ENCODE data around the gene FAM110C.
A peak's percentile ranks its signal among the peaks of the same experiment; 100 is the strongest.
"Not testable (repeated sequence)": the region's sequence is repeated elsewhere in the genome, so short reads cannot be mapped to it uniquely, and the experiment has no call there.

The FAM110C gene

DNA sequence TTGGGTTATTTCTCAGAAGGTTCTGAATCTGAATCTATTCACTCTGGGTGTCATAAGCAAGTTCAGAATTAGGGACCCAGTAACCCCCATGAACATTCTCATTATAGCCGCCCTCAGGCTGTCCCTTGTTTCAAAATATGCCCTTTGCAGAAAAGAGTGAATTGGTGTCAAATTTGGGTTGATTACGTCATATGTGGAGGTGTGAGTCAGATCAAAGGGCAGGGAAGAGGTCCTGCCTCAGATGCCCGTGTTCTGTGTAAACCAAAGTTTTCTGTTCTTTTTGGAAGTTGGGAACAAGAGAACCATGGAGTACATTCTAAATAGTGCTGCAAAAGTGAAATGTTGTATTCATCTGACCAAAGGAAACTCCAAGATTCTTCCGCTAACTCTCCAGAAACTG lies 5.8 kb downstream of the FAM110C start:
- DNase-seq, result no peak

DNA sequence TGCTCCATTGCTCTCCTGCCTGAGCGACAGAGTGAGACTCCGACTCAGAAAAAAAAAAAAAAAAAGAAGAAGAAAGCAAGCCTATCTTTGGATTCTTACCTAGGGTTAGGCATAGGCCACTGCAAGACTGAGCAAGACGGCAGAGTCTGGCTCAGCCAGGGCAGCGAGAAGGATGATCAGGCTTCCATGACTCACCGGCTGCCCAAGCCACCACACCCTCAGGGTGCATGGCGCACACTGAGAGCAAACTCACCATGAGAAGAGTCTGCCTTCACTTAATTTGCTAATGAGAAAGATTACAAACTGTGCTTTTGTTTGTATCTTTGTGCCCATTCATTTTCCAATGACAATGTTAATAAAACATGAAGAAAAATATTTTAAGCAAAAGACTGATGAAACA lies 8.2 kb downstream of the FAM110C start:
- DNase-seq, result no peak

DNA sequence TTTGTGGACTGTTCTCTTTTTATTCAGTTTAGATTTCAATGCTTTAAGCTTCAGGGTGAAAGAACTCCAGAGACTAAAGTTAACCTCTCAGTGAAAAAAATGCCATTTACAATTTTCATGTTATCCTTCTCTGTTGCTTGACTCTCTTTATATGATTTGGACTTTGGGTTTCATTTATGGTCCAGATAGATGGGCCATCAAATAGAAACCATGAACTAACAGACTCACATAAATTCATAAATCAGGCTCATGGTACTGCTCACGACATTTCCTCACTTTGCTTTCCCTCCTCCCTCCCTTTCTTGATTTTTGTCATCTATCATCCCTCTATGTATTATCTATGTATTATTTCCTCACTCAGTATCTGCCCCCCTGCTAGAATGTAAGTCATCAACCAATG lies 10.0 kb downstream of the FAM110C start:
- DNase-seq, result no peak

DNA sequence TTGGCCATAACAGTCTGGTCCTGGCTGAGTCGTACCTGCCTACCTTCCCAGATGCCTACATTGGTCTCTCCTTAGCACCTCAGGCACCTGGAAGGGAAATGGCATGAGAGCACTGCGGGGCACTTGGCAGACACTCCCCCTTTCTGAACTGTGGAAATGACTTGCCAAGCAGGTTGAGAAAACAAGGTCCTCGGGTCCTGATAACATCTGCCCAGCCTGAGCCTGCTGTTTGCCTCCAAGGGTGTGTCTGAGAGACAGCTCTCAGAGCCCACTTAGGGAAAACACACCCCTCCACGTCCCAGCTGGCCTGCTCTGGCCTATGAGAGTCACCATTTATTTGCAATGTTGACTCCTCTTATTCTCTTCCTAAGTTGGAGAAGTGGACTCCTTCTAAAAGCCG lies 10.5 kb downstream of the FAM110C start:
- DNase-seq, result no peak

DNA sequence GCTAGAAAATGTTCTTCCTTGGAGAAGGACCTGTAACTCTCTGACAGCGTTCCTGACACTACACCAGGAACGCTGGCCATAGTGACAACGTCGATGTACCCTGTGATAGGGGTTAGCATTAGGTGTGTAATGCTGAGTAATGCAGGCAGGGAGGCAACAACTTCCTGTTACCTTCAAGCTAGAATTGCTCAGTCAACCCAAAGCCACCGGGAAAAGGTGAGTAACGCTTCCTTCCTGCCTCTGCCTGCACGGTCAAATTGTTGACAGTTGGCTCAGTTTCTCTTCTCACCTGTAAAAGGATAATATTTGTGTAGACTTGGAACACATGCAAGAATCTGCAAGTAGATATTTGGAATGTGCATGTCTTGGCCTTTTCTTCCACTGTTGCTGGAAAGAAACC lies 12.7 kb downstream of the FAM110C start:
- DNase-seq, result no peak

DNA sequence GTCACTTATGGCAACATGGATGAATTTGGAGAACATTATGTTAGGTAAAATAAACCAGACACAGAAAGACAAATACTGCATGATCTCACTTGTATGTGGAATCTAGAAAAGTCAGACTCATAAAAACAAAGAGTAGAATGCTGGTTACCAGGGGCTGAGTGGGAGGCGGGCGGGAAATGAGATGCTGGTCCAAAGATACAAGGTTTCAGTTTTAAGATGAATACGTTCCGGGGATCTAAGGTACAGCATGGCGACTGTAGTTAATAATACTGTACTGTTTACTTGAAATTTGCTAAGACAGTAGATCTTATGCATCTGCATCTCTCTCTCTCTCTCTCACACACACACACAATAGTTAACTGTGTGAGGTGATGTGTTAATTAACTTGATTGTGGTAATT lies 14.2 kb downstream of the FAM110C start:
- no peak for DNase-seq

DNA sequence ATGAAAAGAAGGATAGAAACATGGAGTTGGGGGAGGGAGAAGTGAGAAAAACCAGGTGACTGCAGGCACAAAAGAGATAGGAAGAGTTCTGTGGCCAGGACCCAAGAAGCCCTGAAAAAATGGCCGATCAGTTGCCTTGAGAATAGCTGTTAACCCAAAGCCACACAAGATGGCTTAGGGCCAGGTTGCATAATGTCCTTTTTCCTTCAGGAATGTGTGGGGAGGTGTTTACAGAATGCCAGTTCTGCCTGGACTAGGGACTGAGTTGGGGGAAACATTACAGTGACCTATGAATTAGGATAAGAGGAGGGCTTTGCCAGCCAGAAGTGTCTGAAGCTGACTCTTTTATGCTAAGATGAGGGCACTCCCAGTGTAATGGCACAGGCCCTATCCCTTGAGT lies 17.1 kb downstream of the FAM110C start:
- DNase-seq, result no peak

DNA sequence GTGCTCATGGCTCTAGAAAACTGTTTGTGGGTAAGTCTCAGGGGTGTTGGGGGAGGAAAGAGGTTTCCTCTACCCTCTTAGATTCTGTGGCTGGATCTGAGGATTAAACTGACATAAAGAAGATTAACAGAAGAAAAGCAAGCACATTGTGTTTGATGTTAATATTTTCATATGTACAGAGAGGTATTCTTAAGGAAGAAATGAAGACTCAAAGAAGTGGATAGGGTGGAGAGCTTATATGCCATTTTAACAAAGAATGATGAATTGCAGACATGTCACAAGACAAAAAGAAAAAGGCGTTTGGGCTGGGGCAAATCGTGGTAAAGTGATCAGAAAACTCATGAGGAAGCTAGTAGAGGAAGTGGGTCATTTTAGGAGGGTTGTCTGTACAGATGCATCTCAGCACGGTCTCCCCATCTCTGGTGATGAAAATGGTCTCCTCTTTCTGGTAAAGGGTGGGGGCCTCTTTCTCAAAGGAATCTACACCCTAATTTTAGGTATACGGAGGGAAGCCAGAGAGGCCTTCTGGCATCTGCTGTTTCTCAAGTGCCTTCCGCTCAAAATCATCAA lies 17.8 kb downstream of the FAM110C start:
- DNase-seq, result no peak

DNA sequence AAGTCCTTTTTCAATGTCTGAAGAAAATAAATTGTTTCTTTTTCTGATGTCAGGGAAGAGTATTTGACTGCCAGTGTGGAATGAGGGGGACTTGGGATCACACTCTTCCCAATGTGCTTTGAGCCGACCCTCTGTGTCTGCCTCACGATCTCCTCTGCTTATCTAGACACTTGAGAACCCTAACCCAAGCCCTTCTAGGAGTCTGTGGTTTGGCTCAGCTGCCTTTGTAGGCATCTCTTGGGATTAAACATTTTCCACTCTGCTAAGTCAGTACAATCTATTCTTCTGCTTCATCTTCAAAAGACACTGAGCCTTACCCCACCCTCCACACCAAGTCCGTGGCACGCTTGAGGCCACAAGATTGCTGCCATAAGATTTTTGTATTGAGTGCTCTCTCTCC lies 19.4 kb downstream of the FAM110C start:
- no peak for DNase-seq

DNA sequence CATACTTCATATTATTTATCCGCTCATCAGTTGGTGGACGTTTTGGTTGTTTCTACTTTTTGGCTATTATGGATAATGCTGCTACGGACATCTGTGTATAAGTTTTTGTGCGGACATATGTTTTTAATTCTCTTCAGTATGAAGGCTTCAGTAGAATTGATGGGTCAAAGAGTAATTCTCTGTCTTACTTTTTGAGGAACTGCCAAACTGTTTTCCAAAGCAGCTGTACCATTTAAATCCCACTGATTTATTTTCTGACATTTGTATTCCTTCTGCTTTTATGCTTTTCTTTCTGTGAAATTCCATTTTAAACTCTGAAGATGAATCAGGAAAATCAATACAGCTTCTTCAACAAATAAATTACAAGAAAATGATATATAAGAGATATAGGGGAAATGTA lies 20.8 kb downstream of the FAM110C start:
- no peak for DNase-seq

DNA sequence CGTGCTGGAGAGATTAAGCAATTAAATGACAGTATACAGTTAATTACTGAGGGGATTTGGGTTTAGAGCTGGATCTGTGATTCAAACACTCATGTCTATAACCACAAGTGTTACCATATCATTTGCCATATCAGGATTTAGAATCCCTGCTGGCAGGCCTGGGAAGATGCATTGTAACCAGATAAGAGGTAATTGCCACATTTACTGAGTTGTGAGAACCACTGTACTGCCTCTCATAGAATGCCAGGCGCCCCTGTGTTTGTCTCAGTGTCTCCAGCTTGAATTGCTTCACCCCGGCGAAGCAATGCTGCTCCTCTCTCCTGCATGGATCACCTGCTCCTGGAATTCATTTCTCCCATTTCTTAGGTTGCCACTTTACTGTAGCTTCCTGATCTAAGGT lies 21.7 kb downstream of the FAM110C start:
- not testable (repeated sequence) for DNase-seq

DNA sequence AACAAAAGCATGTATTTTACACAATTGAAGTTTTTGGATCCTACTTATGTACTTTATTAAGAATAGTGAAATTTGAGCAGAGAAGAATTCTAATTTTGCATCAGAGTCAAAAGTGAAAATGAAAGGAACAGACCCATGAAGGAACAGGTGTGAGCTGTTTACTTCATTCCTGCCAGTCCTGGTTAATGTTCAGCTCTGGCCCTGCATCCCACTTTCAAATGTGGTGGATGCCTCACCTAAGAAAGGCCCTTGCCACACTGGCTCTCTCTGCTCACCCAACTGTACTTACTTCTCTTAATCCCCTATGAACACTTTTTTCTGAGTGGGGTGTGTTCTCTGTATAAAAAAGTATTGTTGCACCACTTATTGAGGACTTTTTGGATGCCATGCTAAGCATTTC lies 22.2 kb downstream of the FAM110C start:
- DNase-seq, result no peak

DNA sequence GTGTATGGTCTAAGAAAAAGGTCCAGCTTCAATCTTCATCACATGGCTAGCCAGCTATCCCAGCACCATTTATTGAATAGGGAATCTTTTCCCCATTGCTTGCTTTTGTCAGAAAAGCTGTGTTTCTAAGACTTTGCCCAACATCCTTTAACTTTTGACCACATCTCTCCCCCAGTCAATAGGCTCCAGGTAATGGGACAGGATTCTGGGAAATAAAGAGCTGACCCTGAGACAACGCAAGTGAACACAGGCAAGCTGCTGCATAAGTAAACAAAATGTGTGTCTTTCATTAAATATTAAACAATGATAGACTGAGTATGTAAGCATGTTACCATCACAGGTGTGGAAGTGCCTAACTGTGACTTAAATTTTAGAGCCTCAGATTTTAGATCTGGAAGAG lies 23.0 kb downstream of the FAM110C start:
- no peak for DNase-seq

DNA sequence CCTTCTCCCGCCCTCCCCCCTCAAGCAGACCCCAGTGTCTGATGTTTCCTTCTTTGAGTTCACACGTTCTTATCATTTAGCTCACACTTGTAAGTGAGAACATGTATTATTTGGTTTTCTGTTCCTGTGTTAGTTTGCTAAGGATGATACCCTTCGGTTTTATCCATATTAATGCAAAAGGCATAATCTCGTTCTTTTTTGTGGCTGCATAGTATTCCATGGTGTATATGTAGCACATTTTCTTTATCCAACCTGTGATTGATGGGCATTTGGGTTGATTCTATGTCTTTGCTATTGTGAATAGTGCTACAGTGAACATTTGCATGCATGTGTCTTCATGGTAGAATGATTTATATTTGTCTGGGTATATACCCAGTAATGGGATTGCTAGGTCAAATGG lies 24.1 kb downstream of the FAM110C start:
- not testable (repeated sequence) for DNase-seq

DNA sequence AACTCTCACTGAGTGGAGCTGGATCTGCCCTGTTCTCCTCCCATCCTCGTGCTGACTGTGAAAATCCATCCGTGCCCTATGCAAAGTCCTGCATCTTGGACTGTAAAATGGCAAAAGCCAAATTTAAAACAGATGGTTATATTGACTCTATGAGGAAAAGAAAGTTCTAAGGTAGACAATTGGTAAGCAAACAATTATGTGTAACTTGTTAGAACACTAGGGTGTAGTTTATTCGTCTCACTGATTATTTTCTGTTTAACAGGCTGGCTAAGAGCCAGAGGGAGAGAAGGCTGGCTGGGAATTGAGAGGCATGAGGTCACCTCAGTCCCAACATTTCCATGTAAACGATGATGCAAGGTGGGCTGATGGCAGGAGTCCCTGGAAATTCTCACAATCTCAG lies 26.0 kb downstream of the FAM110C start:
- not testable (repeated sequence) for DNase-seq

DNA sequence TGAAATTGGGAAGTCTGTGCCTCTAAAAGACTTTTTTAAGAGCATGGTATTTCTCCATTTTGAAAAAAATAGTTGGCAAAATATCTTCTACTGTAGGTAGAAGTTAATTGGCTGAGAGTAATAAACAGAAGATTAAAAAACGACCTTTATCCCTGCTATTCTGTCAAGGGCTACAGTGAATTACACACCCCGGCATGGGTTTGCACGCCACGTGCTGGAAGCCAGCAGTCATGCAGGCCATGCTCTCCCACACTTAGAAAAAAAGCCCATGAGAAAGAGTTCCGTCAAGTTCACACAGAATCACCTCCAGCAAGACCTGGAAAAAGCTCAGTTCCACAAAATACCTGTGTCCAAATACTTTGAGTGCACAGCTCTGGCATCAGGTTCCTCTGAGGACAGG lies 26.8 kb downstream of the FAM110C start:
- DNase-seq, result no peak

DNA sequence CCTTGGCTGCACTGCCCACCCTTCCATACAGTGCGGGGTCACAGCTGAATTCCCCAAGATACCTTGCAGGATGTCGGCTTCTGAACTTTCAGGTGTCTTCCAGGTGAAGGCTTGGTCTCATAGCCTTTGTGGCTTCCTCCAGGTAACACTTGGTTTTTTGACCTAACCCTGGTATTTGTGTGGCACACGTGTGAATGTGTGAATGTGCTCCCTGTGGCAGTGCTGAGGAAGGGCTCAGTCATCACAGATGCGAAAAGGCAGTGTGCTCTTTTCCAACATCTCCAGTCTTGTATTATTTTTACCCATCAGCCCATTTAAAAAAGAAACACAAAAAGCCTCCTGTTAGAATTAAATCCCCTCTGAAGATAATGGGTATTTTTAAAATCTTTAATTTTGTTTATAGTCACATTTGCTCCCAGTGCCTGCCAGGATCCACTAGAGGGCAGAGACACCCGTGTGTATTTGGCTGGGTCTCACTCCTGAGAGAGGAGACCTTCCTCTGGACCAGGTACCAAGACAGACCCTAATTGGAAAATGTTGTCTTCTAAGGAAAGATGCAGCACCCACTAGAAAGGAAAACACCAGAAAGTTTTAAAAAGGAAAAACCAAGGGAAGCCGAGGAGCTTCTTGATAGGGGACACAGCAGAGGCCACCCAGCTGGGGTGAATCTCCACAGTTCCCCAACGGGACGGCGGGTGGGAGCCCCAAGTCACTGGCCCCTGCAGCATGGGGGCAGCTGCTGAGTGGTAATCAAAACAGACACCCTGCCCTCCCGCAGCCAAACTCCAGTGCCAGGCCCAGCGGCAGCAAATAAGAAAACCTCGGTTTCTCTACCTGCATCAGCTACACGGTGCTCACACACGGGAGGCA lies 27.7 kb downstream of the FAM110C start:
- DNase-seq, result no peak

DNA sequence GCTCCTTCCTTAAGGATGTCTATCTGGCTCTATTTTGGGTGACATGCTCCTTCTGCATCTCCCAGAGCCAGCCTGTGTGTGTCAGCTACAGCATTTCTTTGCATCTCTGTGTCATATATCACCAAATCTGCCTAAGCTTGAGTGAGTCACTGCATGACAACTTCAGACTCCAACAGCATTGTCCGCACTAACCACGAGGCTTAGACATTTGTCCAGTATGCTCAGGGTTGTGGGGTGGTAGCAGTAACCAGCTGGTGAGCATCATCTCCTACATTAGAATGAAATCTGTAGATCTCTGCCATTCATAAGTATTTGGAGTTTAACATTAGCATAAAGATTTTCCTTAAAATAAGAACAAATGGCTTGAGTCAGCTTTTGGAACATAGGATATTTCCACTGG lies 30.4 kb downstream of the FAM110C start:
- DNase-seq, result not testable (repeated sequence)

DNA sequence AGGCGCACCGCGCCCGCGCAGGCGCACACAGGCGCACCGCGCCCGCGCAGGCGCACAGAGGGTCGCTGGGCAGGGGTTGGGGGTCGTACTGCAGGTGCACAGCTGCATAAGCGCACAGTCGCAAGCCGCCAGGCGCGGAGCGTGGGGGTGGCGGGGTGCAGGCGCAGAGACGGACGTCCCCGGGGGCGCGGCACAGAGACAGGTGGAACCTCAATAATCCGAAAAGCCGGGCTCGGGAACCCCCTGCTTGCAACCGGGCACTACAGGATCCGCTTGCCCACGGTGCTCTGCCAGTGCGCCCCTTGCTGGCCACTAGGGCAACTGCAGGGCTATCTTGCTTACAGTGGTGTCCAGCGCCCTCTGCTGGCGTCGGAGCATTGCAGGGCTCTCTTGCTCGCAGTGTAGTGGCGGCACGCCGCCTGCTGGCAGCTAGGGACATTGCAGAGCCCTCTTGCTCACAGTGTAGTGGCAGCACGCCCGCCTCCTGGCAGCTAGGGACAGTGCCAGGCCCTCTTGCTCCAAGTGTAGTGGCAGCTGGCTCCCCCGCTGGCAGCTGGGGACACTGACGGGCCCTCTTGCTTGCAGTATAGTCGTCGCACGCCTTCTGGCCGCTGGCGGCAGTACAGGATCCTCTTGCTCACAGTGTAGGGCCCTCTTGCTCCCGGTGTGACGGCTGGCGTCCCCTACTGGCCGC lies 34.9 kb downstream of the FAM110C start:
- DNase-seq, result peak; percentile 9 to 50

DNA sequence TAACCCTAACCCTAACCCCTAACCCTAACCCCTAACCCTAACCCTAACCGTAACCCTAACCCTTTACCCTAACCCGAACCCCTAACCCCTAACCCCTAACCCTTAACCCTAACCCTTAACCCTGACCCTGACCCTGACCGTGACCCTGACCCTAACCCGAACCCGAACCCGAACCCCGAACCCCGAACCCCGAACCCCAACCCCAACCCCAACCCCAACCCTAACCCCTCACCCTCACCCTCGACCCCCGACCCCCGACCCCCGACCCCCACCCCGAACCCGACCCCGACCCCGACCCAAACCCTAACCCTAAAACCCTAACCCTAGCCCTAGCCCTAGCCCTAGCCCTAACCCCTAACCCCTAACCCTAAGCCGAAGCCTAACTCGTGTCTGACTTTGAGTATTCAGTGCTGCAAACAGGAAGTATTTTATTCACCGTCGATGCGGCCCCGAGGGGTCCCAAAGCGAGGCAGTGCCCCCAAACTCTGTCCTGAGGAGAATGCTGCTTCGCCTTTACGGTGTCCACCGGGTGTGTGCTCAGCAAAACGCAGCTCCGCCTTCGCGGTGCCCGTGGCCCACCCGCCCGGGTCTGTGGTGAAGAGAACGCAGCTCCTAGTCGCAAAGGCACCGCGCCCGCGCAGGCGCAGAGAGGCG lies 36.0 kb downstream of the FAM110C start:
- no peak for DNase-seq
